HG02759 (cell line): Measurements from ENCODE around the gene AFF1.
A peak's percentile ranks its signal among the peaks of the same experiment; 100 is the strongest.
"Not testable (repeated sequence)": the region's sequence is repeated elsewhere in the genome, so short reads cannot be mapped to it uniquely, and the experiment has no call there.

Experiments used
- ATAC-seq: cut with Tn5 transposase; IDR thresholded peaks from one replicate; pipeline ENCODE4 v1.9.1; 2021; ENCODE audit warnings: mild to moderate bottlenecking, moderate library complexity; ENCODE audit not compliant: unreplicated experiment

AFF1 gene

GRCh38 chr4:87007528-87008446, 73.0 kb downstream of the AFF1 start:
- ATAC-seq = no peak

DNA sequence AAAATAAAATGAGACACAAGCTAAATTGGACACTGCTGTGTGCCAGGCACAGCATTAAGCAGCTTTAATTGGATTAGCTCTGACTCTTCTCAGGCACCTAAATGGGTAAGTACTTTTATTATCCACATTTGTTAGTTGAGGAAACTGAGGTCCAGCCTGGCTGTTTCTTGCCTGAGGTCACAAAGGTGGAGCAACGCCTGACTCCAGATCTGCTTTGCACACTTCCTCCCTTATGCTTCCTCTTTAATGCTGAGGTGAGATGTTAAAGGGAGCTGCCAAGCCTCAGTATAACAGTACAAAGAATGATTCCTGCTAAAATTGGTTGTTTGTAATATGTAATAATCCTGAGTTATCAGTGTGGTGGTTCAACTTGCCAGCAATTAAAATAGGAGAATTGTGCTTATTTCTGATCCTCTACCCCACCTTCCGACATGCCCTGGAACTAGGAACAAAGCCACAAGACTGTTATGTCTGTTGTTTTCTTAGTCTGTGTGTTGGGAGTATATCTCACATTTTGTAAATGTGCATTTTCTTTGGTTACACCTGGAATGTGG, 74.4 kb downstream of the AFF1 start:
- no peak for ATAC-seq

- no peak for ATAC-seq
Observed at GRCh38 chr4:87010192-87010591, 75.4 kb downstream of the AFF1 start.

- no peak for ATAC-seq
Observed at GRCh38 chr4:87011340-87012034, 76.7 kb downstream of the AFF1 start.

DNA sequence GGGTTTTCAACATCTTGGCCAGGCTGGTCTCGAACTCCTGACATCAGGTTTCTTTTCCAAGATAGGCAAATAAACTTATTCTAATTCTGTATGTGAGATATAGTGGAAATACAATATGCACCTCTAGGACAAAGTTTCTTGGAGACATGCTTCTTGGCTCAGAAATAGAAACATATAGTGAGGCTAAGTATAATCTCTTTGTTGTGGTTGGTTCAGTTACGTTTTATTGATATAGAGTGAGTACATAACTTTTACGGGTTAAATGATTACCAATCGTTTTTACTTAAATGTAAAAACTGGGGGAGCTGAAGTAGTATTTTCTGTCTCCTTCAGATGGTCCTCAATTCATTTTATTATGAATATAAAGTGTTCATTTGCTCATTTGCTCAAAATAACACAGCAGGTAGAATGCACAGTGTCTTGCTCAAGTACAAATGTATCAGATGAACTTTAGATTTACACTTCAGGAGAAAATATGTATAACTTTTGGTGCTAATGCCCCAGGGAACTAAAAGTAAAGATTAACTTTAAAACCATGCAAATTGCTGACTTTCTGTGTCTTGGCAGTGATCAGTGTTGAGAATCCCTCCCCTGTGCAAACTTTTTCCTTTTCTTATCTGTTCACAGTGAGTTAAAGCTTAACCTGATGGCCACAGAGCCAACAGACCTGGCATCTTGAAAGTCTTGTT, 77.6 kb downstream of the AFF1 start:
- peak; percentile 83 for ATAC-seq

- ATAC-seq = not testable (repeated sequence)
Observed at GRCh38 chr4:87012954-87013308, 78.1 kb downstream of the AFF1 start.

DNA sequence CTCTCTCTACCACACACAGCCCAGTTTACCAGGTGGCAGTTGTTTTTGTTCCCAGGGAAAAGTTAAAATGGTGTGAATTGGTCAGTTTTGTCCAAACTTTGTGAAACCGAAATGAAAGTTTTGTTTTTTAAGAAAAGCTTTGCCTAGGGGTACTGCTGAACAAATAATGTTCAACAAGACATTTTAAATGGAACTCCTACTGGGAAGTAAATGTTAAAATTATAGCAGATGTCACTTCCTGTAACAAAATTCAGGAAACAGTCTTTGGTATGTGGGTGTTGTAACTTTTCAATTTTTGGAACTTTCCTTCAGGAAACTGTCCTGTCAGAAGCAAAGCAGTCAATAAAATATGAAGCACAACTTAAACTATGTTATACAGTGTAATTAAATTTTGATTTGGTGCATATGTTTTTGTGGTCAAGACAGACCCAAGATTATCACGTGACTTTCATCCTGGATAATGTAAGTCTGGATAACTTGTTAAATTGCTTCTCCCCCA, 79.5 kb downstream of the AFF1 start:
- ATAC-seq = no peak

- ATAC-seq = no peak
Observed at GRCh38 chr4:87015416-87015815, 80.6 kb downstream of the AFF1 start.

GRCh38 chr4:87017580-87018342, 83.0 kb downstream of the AFF1 start:
- no peak for ATAC-seq

DNA sequence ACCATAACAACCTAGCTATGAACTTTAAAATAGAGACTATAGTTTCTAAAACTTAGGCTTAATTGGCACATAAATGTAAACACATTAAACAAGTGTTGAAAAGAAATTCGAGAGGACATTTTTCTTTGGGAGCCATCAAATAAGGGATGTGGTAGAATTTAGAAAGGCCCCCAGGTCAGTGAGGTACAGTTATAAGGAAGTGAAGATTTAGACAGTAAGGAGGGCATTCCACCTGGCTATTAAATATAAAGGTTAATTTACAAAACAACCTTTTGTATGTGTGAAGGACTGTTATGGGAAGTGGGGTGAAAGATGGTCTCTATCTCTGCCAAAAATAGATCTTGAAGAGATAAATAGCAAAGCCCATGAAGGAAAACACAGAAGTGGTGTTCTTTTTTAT, 83.9 kb downstream of the AFF1 start:
- ATAC-seq = no peak

GRCh38 chr4:87019246-87019791, 84.5 kb downstream of the AFF1 start:
- no peak for ATAC-seq

- no peak for ATAC-seq
Observed at GRCh38 chr4:87019898-87020297, 85.1 kb downstream of the AFF1 start.

DNA sequence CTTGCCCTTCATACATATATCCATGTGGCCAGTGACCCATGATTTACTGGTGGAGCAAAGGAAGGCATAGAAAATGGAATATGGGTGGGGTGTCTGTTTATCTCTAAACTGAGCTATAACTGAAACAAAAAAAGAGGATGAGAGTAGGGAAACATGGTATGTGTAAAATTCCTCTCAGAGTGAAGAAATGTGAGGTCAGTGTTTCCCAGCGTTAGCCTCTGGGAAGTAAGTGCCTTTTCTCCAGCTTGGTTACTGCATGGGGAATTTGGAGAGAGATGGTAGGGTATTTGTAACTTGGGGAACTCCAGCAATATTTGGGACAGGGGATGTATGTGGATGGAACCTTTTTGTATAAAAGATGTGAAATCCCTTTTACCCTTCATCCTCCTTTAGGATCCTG, 89.4 kb downstream of the AFF1 start:
- no peak for ATAC-seq

GRCh38 chr4:87025023-87025613, 90.3 kb downstream of the AFF1 start:
- ATAC-seq = no peak

GRCh38 chr4:87025614-87026041, 90.8 kb downstream of the AFF1 start:
- peak; percentile 79 for ATAC-seq

DNA sequence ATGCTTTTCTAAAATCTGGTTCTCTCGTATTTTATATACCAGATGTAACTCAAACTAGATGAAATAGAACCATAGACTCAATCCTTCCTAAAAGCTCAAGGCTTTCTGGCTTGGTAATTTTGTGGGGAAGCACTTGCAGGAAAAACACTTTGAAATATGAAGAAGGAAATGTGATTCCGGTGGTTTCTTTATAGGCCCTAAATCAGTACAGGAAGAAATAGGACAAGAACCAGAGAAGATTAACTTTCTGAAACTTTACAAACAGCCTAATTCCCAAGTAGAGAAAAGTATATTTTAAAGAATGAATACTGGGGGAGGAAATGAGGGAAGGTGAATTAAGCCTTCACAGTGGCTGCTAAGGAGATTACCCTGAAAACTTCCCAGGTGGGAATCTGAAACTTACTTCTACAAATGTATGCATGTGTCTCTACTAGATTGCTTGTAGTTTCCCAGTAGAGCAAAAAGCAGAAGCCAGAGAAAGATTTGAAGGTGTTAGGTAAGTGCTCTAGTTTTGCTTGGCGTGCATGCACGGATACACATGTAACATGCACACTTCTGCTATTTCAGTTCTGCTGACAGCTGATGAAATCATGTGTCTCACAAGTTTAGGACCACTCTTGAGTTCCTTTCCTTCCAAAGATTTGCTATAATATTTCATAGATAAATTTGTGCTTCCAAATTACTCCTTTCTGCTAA, 92.1 kb downstream of the AFF1 start:
- peak; percentile 76 for ATAC-seq

DNA sequence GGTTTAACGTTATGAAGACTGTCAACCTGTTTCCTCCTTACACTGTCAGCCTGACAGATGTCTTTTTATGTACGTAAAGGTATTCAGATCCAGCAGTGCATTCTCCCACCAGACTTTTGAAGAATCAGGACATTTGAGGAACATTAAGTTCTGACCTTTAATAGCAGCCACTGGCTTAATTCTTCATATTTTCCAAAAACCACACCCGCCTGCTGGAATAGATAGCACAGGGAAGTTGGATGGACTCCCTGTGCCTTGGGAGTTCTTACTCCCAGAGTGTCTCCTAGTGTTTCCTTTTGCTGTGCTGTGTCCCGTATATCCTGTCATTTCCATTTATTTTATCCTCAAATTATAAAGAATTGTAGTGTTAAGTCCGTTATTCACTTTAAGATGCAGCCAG, 94.5 kb downstream of the AFF1 start:
- ATAC-seq = no peak

GRCh38 chr4:87030124-87030523, 95.3 kb downstream of the AFF1 start:
- ATAC-seq = no peak
